BE2C (cell line): ENCODE results near the gene ADK.

Experiments
- DNase-seq: peaks from one replicate; pipeline ENCODE4 v3.0.0-alpha.2; 2020
- H3K27me3 ChIP-seq: fragments of 250-450 bp; sonication (Bioruptor Pico); 2 replicates; pipeline ENCODE4 v1.5.1; 2020; ENCODE audit warnings: mild to moderate bottlenecking
- H3K36me3 ChIP-seq: fragments of 250-450 bp; sonication (Bioruptor Pico); 2 replicates; pipeline ENCODE4 v1.5.1; 2020; ENCODE audit warnings: mild to moderate bottlenecking
- H3K4me1 ChIP-seq: fragments of 250-450 bp; sonication (Bioruptor Pico); 2 replicates; pipeline ENCODE4 v1.5.1; 2020
- H3K4me3 ChIP-seq: 2 replicates; pipeline ENCODE4 v1.5.1; 2011; ENCODE audit warnings: low read depth, low read length
- H3K9me3 ChIP-seq: fragments of 250-450 bp; sonication (Bioruptor Pico); 2 replicates; pipeline ENCODE4 v1.5.1; 2020
- CTCF ChIP-seq: IDR thresholded peaks from 2 replicates; pipeline ENCODE4 v1.5.1; 2012; ENCODE audit warnings: mild to moderate bottlenecking, low read depth, low read length

The ADK gene

GRCh38 chr10:74434547-74434946 lies 283.5 kb downstream of the ADK start:
- Histone ChIP-seq H3K27me3 (no peaks in the 10 kb centered on the region), H3K4me1 (peaks cover 20% of the 10 kb centered on the region), H3K4me3 (no peak overlapping the region)

DNA sequence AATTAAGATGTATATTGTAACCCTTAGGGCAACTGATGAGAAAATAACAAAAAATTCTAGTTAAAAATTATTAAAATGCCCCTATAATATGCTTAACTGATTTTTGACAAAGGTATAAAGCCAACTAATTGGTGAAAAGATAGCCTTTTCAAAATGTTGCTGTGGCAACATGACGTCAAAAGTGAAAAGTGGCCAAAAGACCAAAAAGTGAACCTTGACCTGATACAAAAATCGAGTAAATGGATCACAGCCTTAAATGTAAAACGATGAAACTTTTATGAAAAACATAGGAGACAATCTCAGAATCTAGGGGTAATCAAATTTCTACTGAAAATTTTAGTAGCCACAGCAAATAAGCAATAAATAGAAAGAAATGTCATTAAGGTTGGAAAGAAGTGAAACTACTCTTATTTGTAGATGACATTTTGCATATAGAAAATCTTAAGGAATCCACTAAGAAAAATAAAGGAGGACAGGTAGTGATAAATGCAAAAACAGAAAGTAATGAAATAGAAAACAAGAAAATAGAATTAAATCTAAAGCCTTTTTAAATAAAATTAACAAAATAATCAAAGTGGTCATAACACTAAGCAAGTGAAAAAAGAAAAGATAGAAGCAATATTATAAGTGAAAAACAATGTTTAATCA lies 285.6 kb downstream of the ADK start:
- Histone ChIP-seq H3K4me1 (peaks cover 22% of the 10 kb centered on the region), H3K9me3 (no peaks in the 10 kb centered on the region), H3K27me3 (no peaks in the 10 kb centered on the region), H3K4me3 (no peak overlapping the region), H3K36me3 (no peaks in the 10 kb centered on the region)
- DNase-seq, result no peak
- TF ChIP-seq CTCF, result no peak

More at GRCh38 chr10:74434547-74434946, 283.5 kb downstream of the ADK start:
- no peaks in the 10 kb centered on the region for H3K9me3 ChIP-seq
- DNase-seq, result no peak
- H3K36me3 ChIP-seq, result no peaks in the 10 kb centered on the region
- no peak for TF ChIP-seq CTCF

DNA sequence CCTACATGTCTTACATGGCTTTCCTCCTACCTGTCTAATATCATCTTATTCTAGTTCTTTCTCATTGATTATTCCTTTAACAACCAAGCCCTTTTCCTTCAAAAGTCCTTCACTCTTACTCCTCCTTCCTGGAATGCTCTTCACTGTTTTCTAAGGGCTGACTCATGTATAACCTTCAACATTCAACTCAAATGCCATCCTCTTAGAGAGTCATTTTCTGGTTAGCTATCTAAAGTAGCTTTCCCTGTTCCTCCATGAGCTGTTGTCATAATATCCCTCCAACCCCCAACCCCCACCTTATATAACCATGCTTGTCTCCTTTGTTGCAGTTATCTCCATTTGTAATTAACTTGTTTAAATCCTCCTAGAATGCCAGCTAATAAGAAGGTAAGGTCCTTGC lies 286.8 kb downstream of the ADK start:
- H3K36me3 ChIP-seq, result no peaks in the 10 kb centered on the region
- DNase-seq, result no peak
- TF ChIP-seq CTCF, result no peak

DNA sequence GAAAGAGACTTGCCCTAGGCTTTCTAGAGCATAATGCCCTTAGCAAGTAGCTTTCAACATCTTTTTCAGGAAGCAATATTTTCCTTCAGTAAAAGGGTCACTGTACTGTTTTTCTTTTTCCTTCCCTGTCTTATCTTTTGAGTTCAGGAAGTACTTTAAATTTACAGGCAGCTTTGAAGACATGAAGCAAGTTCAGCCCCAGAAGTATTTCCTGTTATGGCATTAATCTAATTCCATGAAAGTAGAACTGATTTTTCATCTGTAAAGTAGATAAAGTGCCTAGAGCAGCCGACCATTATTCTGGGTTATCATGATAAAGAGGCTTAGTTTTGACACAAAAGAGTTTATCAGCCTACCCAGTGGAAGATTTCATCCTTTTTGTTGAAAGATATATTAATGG lies 288.2 kb downstream of the ADK start:
- Histone ChIP-seq H3K36me3 (no peaks in the 10 kb centered on the region), H3K27me3 (no peaks in the 10 kb centered on the region), H3K4me1 (peaks cover 12% of the 10 kb centered on the region), H3K9me3 (no peaks in the 10 kb centered on the region), H3K4me3 (no peak overlapping the region)
- no peak for TF ChIP-seq CTCF
- no peak for DNase-seq

More for the DNA sequence above, 286.8 kb downstream of the ADK start:
- no peak overlapping the region for H3K4me3 ChIP-seq
- peaks cover 21% of the 10 kb centered on the region for H3K4me1 ChIP-seq
- H3K27me3 ChIP-seq, result no peaks in the 10 kb centered on the region
- no peaks in the 10 kb centered on the region for H3K9me3 ChIP-seq

GRCh38 chr10:74445493-74445892 lies 294.5 kb downstream of the ADK start:
- no peak for DNase-seq
- Histone ChIP-seq H3K4me1 (no peaks in the 10 kb centered on the region), H3K4me3 (no peak overlapping the region), H3K27me3 (no peaks in the 10 kb centered on the region), H3K36me3 (no peaks in the 10 kb centered on the region), H3K9me3 (no peaks in the 10 kb centered on the region)
- no peak for TF ChIP-seq CTCF

DNA sequence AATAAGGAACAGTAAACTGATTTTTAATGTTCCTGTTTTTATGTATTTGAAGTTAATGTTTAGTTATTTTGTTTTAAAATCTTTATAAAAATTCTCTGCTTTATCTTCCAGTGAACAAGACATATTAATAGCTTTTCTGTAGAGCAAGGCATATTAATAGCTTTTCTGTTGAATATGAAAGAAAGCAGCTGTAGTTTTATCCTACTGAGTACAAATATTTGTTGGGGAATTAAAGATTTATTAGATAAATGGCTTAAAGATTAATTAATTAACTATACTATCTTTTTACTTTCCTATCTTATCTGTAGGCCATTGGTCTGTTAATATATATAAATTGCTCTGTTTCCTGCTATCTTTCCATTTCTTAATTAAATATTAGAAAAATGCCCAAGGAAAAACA lies 299.6 kb downstream of the ADK start:
- TF ChIP-seq CTCF, result no peak
- Histone ChIP-seq H3K27me3 (no peaks in the 10 kb centered on the region), H3K4me1 (peaks cover 5% of the 10 kb centered on the region), H3K4me3 (no peak overlapping the region), H3K36me3 (no peaks in the 10 kb centered on the region), H3K9me3 (no peaks in the 10 kb centered on the region)
- no peak for DNase-seq
